Smooth muscle cell (in vitro differentiated cells): ENCODE data around the gene TFF3. TPM values are rescaled to one million over a fixed set of nuclear protein-coding genes. Genes with fewer than 3 reads are reported as not detected.

ENCODE experiments used
- DNase-seq: peaks from one replicate; lab custom pipeline; 2025; ENCODE audit not compliant: unreplicated experiment; lab: John Stamatoyannopoulos, UW
- H2AFZ ChIP-seq: fragments of 200-600 bp; sonication (generic); 2 replicates; pipeline ENCODE4 v1.6.0; 2016; ENCODE audit warnings: antibody characterized with exemption, low read depth, mild to moderate bottlenecking
- H3F3A ChIP-seq: fragments of 200-600 bp; sonication (generic); 2 replicates; pipeline ENCODE4 v1.6.0; 2017; ENCODE audit warnings: antibody characterized with exemption, low read depth
- H3K27ac ChIP-seq: fragments of 200-600 bp; sonication (generic); 2 replicates; pipeline ENCODE4 v1.5.1; 2016; ENCODE audit warnings: low read depth, mild to moderate bottlenecking
- H3K27me3 ChIP-seq: fragments of 200-600 bp; sonication (generic); 2 replicates; pipeline ENCODE4 v1.6.1; 2016; ENCODE audit warnings: low read depth, mild to moderate bottlenecking
- H3K36me3 ChIP-seq: fragments of 200-600 bp; sonication (generic); 2 replicates; pipeline ENCODE4 v1.5.1; 2016; ENCODE audit warnings: low read depth
- H3K4me1 ChIP-seq: fragments of 200-600 bp; sonication (generic); 2 replicates; pipeline ENCODE4 v1.5.1; 2016; ENCODE audit warnings: low read depth
- H3K4me2 ChIP-seq: fragments of 200-600 bp; sonication (generic); 2 replicates; pipeline ENCODE4 v1.6.0; 2016; ENCODE audit warnings: mild to moderate bottlenecking
- H3K4me3 ChIP-seq: fragments of 200-600 bp; sonication (generic); 2 replicates; pipeline ENCODE4 v1.5.1; 2016; ENCODE audit warnings: mild to moderate bottlenecking
- H3K79me2 ChIP-seq: fragments of 200-600 bp; sonication (generic); 2 replicates; pipeline ENCODE4 v1.6.0; 2016; ENCODE audit warnings: low read depth, mild to moderate bottlenecking
- H3K9ac ChIP-seq: fragments of 200-600 bp; sonication (generic); 2 replicates; pipeline ENCODE4 v1.6.0; 2016; ENCODE audit warnings: low read depth
- H3K9me3 ChIP-seq: fragments of 200-600 bp; sonication (generic); replicated peaks from 2 replicates; pipeline ENCODE4 v1.5.1; 2016; ENCODE audit warnings: low read depth
- H4K20me1 ChIP-seq: fragments of 200-600 bp; sonication (generic); 2 replicates; pipeline ENCODE4 v1.6.0; 2016; ENCODE audit warnings: low read depth
- WGBS: methylation state at CpG from one replicate; pipeline ENCODE4 v1.1.7; 2016; ENCODE audit warnings: low lambda C conversion rate; 5-methylcytosine and 5-hydroxymethylcytosine counted together
- polyA plus RNA-seq: library from polyadenylated mRNA; unstranded; fragments of >200 nt; fragmentation: Nextera tagmentation; extraction: Ambion mirVana; gene quantifications from 2 replicates; pipeline ENCODE4 v1.2.1, GENCODE V29; 2016
- total RNA-seq: library from RNA; depleted of rRNA; stranded (reverse); fragments of >200 nt; gene quantifications from 2 replicates; pipeline ENCODE4 v1.2.3, GENCODE V29; 2014
- TF ChIP-seq, protein P1 (sequence below): fragments of 200-600 bp; sonication (generic); IDR thresholded peaks from 2 replicates; pipeline ENCODE4 v1.5.1; 2017; ENCODE audit warnings: borderline replicate concordance, mild to moderate bottlenecking, antibody characterized with exemption; ENCODE audit not compliant: insufficient read depth, poor library complexity, severe bottlenecking

Gene TFF3
- total and polyA plus RNA-seq, 2 experiments from 2014 or later, result 0.31 TPM; not detected in 1

DNA sequence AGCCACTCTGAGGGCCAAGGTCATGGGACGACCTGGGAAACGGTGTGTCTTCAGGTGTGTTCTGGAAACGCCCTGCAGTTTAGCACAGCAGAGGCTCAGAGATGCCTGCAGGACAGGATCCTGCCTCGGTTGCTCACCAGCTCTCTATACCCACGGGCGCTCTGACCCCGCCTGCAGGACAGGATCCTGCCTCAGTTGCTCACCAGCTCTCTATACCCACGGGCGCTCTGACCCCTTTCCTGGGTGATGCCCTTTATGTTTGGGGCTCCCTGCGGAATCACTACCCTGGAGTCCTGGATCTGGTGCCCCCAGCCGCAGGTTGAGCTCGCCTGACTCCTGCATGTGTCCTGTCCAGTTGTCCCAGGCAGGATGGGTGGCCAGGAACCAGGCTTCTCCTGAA lies 32.5 kb downstream of the TFF3 start:
- no peaks in the 10 kb centered on the region for H3K36me3 ChIP-seq
- H3K27me3 ChIP-seq, result no peaks in the 10 kb centered on the region
- WGBS, result 92% methylated on average over 12 of the region's 12 CpGs

DNA sequence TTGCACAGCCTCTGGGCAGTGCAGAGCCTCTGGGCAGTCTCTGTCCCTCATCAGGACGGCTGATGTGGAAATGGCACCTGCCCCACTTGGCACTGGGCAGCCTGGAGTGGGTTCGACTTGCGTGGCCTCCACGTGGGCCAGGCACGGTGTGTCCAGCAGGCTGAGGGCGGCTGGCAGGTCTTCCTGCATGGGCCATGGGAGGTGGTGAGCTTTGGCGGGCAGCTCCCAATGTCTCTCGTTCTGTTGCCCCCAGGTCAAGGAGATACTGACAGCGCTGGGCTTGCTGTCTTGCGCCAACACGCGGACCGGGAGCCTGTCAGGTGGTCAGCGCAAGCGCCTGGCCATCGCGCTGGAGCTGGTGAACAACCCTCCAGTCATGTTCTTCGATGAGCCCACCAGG lies 33.2 kb downstream of the TFF3 start:
- no peak for DNase-seq
- Histone ChIP-seq H3K9me3 (no peaks in the 10 kb centered on the region), H3K4me3 (no peak overlapping the region), H3K4me1 (no peaks in the 10 kb centered on the region), H2AFZ (no peak overlapping the region), H3K79me2 (no peaks in the 10 kb centered on the region), H4K20me1 (no peaks in the 10 kb centered on the region), H3K27me3 (no peaks in the 10 kb centered on the region), H3K36me3 (no peaks in the 10 kb centered on the region), H3K4me2 (no peak overlapping the region), H3K27ac (no peak overlapping the region), H3F3A (no peaks in the 10 kb centered on the region), H3K9ac (no peak overlapping the region)
- TF ChIP-seq, protein P1, sequence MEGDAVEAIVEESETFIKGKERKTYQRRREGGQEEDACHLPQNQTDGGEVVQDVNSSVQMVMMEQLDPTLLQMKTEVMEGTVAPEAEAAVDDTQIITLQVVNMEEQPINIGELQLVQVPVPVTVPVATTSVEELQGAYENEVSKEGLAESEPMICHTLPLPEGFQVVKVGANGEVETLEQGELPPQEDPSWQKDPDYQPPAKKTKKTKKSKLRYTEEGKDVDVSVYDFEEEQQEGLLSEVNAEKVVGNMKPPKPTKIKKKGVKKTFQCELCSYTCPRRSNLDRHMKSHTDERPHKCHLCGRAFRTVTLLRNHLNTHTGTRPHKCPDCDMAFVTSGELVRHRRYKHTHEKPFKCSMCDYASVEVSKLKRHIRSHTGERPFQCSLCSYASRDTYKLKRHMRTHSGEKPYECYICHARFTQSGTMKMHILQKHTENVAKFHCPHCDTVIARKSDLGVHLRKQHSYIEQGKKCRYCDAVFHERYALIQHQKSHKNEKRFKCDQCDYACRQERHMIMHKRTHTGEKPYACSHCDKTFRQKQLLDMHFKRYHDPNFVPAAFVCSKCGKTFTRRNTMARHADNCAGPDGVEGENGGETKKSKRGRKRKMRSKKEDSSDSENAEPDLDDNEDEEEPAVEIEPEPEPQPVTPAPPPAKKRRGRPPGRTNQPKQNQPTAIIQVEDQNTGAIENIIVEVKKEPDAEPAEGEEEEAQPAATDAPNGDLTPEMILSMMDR, result no peak
- 97% methylated on average over 18 of the region's 18 CpGs for WGBS

More for the DNA sequence above, 32.5 kb downstream of the TFF3 start:
- Histone ChIP-seq H4K20me1 (no peaks in the 10 kb centered on the region), H3K4me1 (no peaks in the 10 kb centered on the region), H3K4me3 (no peak overlapping the region), H3K9ac (no peak overlapping the region), H3F3A (no peaks in the 10 kb centered on the region), H3K27ac (no peak overlapping the region), H3K4me2 (no peak overlapping the region), H3K79me2 (no peaks in the 10 kb centered on the region), H3K9me3 (no peaks in the 10 kb centered on the region), H2AFZ (no peak overlapping the region)
- TF ChIP-seq, protein P1, result no peak
- DNase-seq, result no peak

DNA sequence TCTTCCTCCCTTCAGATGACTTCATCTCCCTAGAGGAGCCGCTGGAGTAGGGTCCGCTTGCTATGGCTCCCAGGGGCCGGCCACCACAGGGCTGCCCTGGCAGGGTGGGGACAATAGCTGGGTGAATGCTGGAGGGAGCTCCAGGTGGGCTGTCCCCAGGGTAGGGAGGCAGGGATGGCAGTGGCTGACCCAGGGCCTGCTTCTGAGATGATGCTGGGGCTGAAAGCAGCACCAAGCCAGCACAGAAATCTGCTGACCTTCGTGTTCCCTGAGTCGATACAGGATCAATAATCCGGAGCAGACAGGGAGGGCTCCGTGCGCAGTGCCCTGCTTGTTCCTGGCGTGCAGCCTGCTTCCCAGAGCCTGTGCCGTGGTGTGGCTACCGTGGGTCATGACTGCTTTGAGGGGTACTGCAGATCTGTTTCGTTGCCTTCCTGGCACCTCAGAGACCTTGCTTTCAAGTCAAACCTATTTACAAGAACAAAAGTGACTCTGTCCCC lies 34.0 kb downstream of the TFF3 start:
- TF ChIP-seq, protein P1, result no peak
- WGBS, result 91% methylated on average over 12 of the region's 12 CpGs
- no peak overlapping the region for H3K4me2 ChIP-seq
- no peak overlapping the region for H3K9ac ChIP-seq
- H3K36me3 ChIP-seq, result no peaks in the 10 kb centered on the region
- no peaks in the 10 kb centered on the region for H3K4me1 ChIP-seq
- no peaks in the 10 kb centered on the region for H4K20me1 ChIP-seq
- H3K9me3 ChIP-seq, result no peaks in the 10 kb centered on the region
- H3K27ac ChIP-seq, result no peak overlapping the region
- H3K27me3 ChIP-seq, result no peaks in the 10 kb centered on the region
- H3K4me3 ChIP-seq, result no peak overlapping the region
- no peaks in the 10 kb centered on the region for H3K79me2 ChIP-seq
- DNase-seq, result no peak
- no peak overlapping the region for H2AFZ ChIP-seq
- no peaks in the 10 kb centered on the region for H3F3A ChIP-seq

DNA sequence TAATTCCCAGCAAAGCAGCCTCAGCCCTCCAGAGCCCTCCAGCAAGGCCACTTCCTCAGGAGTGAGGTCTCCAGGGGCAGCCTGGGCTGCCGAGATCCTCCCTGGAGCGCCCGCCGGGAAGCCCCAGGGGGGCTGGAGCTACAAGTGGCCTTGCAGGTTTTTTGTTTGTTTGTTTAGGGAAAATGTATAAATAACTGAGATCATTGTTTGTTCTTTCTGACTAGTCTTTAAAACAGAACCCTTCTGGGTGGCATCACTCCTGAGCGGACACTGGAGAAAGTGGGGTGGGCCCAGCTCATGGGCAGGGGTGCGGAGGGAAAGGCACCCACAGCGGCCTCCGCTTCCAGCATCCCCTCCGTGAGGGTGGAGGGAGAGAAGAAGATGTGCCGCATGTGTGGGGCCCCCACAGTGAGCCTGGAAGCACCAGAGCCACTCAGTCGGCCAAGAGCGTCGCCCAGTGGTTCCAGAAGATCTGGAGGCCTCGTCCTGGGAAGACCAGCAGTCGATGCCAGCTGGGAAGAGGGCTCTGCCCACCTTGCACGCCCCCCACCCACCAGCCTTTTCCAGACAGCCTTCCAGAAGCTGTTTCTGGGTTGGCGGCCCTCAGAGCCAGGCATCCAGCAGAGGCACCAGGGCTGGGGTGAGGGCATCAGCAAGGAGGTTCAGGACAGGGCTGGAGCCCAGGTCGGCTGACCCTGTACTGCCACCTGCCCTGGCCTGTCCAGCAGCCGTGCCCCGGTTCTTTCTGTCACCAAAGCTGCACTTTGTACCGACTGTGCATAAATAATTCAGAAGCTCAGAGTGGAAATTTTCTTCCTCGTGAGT lies 34.6 kb downstream of the TFF3 start:
- H3K4me3 ChIP-seq, result no peak overlapping the region
- no peak overlapping the region for H2AFZ ChIP-seq
- no peaks in the 10 kb centered on the region for H3K79me2 ChIP-seq
- no peak overlapping the region for H3K27ac ChIP-seq
- no peak overlapping the region for H3K4me2 ChIP-seq
- no peaks in the 10 kb centered on the region for H3K4me1 ChIP-seq
- no peaks in the 10 kb centered on the region for H4K20me1 ChIP-seq
- WGBS, result 91% methylated on average over 22 of the region's 22 CpGs
- H3F3A ChIP-seq, result no peaks in the 10 kb centered on the region
- H3K9me3 ChIP-seq, result no peaks in the 10 kb centered on the region
- DNase-seq, result no peak
- H3K36me3 ChIP-seq, result no peaks in the 10 kb centered on the region
- TF ChIP-seq, protein P1, result no peak
- no peak overlapping the region for H3K9ac ChIP-seq
- no peaks in the 10 kb centered on the region for H3K27me3 ChIP-seq
